NOMO-1 treated with dmso at 0.1 percent for 144 hours (cell line): ENCODE measurements around the gene LRRC30.
"Not testable (repeated sequence)": the region's sequence is repeated elsewhere in the genome, so short reads cannot be mapped to it uniquely, and the experiment has no call there.

ENCODE experiments used
- DNase-seq: peaks from one replicate; lab custom pipeline; 2025; ENCODE audit not compliant: unreplicated experiment; lab: John Stamatoyannopoulos, UW

The LRRC30 gene

GRCh38 chr18:7230626-7231349, at the start of gene LRRC30:
Gene LRRC30 (plus strand): TSS chr18:7231089. CDS start chr18:7231139, 50 bp downstream.
- no peak for DNase-seq

- no peak for DNase-seq
Measured at GRCh38 chr18:7185701-7186100, 45.2 kb upstream of the LRRC30 start.

GRCh38 chr18:7190547-7191156, 40.2 kb upstream of the LRRC30 start:
- DNase-seq, result no peak

GRCh38 chr18:7191736-7192135, 39.2 kb upstream of the LRRC30 start:
- no peak for DNase-seq

- DNase-seq, result no peak
Measured at GRCh38 chr18:7195266-7195665, 35.6 kb upstream of the LRRC30 start.

GRCh38 chr18:7196421-7196820, 34.5 kb upstream of the LRRC30 start:
- no peak for DNase-seq

GRCh38 chr18:7197854-7198253, 33.0 kb upstream of the LRRC30 start:
- DNase-seq, result no peak

GRCh38 chr18:7198326-7198725, 32.6 kb upstream of the LRRC30 start:
- DNase-seq, result no peak

- DNase-seq, result no peak
Measured at GRCh38 chr18:7201096-7201495, 29.8 kb upstream of the LRRC30 start.

- DNase-seq, result no peak
Measured at GRCh38 chr18:7202169-7202568, 28.7 kb upstream of the LRRC30 start.

GRCh38 chr18:7203601-7204000, 27.3 kb upstream of the LRRC30 start:
- DNase-seq, result not testable (repeated sequence)

- DNase-seq, result no peak
Measured at GRCh38 chr18:7205346-7205745, 25.5 kb upstream of the LRRC30 start.

- DNase-seq, result no peak
Measured at GRCh38 chr18:7206217-7206616, 24.7 kb upstream of the LRRC30 start.

GRCh38 chr18:7207366-7207915, 23.4 kb upstream of the LRRC30 start:
- DNase-seq, result no peak

- no peak for DNase-seq
Measured at GRCh38 chr18:7221424-7222155, 9.3 kb upstream of the LRRC30 start.

GRCh38 chr18:7224198-7224597, 6.7 kb upstream of the LRRC30 start:
- DNase-seq, result no peak

- DNase-seq, result no peak
Measured at GRCh38 chr18:7232218-7232617, 1.3 kb downstream of the LRRC30 start.

- no peak for DNase-seq
Measured at GRCh38 chr18:7233134-7233810, 2.4 kb downstream of the LRRC30 start.

- DNase-seq, result no peak
Measured at GRCh38 chr18:7234091-7234490, 3.2 kb downstream of the LRRC30 start.

- no peak for DNase-seq
Measured at GRCh38 chr18:7234956-7235355, 4.1 kb downstream of the LRRC30 start.

- no peak for DNase-seq
Measured at GRCh38 chr18:7236072-7236471, 5.2 kb downstream of the LRRC30 start.
